GM12873 (cell line): ENCODE results near the gene DUSP7.

ENCODE experiments used
- TF ChIP-seq, protein P1 (sequence below): IDR thresholded peaks from 2 replicates; pipeline ENCODE4 v1.5.1; 2012; ENCODE audit warnings: low read depth, mild to moderate bottlenecking, moderate library complexity, low read length, control low read depth; ENCODE audit not compliant: insufficient read depth; ENCODE audit errors: missing control alignments

Gene DUSP7

DNA sequence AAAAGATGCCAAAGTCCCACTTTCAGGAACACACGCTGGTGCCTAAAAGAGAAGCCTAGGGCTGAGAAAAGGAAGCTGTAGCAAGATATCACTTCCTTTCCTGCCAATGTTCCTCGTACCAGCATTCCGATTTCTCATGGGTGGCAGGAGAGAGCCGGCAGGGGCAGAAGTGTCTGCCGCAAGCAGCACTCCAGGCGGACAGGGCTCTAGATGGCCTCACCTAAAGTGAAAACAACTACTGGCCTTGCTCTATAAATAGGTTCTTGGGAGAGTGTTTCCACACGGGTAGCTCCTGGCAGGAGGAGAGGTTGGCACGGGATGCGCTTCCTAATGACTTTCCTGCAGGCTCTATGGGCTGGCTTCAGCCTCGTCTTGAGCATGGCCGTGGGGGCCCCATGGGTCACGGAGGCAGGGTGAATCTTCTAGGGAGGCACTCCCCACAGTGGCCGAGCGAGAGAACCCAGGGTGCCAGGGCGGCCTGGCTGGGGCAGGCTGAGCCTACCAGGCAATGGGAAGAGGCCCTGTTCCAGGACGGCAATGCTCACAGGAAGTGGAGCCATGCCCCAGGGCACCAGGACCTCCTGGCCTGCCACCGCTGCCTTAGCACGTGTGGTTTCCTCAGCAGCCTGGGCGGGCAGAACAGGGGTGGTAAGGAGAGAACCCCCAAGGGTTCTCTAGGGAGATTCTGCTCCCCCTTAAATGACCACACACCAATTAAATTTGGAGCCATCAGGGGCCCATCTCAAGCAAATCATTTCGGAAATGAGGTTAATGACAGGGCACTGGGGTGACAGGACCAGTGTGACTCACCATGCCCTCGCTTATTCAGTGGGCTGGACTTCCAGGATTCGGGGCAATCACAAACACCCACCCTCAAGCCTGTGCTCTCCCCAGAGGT lies 14.6 kb upstream of the DUSP7 start:
- TF ChIP-seq, protein P1, sequence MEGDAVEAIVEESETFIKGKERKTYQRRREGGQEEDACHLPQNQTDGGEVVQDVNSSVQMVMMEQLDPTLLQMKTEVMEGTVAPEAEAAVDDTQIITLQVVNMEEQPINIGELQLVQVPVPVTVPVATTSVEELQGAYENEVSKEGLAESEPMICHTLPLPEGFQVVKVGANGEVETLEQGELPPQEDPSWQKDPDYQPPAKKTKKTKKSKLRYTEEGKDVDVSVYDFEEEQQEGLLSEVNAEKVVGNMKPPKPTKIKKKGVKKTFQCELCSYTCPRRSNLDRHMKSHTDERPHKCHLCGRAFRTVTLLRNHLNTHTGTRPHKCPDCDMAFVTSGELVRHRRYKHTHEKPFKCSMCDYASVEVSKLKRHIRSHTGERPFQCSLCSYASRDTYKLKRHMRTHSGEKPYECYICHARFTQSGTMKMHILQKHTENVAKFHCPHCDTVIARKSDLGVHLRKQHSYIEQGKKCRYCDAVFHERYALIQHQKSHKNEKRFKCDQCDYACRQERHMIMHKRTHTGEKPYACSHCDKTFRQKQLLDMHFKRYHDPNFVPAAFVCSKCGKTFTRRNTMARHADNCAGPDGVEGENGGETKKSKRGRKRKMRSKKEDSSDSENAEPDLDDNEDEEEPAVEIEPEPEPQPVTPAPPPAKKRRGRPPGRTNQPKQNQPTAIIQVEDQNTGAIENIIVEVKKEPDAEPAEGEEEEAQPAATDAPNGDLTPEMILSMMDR: no peak

DNA sequence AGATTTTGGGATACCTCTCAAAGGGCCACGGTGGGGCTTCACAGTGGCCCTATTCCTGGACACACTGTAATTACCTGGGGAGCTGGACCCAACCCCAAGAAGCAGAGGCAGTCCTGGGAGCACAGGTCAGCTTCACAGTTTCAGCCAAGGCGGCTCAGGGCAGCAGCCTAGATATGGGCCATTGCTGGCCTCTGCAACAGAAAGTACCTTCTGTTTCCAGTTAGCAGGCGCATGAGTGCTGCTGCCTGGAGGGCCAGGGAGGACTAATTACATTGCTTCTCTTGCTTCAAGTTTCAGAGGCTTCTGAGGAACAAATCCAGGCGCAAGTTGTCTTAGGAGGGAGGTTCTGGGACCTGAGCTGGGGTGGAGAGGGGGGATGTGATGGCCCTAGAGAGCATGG lies 13.5 kb upstream of the DUSP7 start:
- TF ChIP-seq, protein P1: no peak

DNA sequence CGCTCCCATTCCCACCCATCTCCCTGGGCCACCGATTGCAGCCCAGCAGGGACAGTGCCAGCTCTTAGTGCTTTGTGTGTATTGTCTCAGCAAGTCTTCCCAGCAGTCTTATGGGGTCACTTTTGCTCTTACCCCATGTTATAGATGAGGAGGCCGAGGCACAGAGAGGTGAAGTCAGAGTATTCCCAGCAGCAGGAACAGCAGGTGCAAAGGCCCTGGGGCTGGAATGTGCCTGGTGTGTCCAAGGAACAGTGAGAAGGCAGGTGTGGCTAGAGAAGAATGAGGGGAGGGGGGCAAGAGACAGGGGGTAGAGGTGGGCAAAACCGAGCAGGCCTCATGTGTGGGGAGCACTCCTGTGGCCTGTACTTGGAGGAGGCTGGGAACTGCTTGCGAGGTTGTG lies 12.8 kb upstream of the DUSP7 start:
- TF ChIP-seq, protein P1: no peak

DNA sequence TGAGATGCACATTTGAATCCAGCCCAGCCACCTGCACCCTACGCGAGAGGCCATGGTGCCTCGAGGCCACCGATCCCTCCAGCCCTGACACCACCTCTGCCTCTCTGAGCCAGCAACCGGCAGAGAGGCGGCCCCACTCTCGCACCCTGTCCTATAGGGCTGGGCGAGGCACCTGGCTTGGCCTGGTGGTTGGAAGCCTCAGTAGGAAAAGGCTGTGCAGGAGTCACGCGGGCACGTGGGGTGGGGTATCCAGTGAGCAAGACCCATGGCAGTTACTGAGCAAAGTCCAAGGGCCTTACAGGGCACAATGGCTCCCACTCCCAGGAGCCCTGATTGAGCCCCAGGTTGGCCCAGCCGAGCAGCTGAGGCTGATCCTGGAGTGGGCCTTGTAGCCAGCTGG lies 12.4 kb upstream of the DUSP7 start:
- TF ChIP-seq, protein P1: no peak

DNA sequence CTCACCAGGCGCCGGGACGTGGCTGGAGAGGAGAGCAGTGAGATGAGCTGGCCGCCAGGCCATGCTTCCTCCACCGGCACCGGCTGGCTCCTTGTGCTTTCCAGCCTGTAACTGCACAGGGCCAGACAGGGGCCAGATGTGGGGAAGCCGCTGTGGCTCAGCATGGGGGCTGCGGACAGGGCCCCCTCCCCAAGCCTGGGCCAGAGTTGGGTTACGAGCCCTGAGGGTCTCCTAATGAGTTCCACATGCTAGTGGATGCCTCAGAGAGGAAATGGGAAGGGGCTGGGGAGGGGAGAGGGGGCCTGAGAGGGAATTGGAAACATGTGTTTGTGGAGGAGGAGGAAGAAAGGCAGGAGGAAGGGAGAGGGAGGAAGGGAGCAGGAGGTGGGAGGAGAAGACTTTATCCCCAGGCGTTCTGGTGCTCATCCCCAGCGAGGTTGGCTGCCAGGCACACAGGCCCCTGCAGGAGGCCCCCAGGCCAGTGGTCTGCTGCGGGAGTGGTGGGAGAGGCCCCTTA lies 11.7 kb upstream of the DUSP7 start:
- TF ChIP-seq, protein P1: no peak

DNA sequence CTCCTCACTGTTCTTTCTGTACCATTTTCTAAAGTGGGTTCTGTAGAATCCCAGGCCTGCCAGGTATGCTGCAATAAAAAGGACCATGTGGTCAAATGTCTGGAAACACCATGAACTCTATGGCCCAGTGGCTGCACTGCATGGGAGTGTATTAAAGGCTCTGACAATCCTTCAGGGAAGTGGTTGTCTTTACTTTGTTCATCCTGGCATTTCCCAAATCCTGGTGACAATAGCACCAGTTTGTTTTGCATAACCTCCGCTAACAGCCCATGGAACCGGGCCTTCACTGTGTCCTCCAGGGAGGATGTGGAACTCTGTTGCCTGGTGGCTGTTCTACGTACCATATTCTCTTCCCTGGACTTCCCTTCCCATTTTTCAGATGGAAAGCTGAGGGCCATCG lies 11.2 kb upstream of the DUSP7 start:
- TF ChIP-seq, protein P1: no peak

DNA sequence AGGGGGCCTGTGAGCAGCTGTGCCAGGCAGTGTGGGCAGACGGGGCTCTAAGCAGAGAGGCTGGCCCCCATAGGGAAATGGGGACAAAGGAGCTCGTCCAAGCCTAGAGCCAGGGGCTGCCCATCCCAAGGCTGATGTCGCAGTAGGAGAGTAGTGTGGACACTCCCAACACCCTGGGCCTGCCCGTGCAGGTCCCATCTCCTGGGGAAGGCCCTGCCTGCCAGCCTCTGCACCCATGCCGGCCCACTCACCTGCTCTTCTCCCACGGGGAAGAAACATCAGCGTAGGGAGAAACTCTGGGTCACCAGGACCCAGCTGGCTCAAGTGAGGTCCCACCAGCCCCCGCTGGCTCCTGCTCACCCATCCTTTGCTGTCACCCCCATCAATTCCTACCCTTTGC lies 10.7 kb upstream of the DUSP7 start:
- TF ChIP-seq, protein P1: no peak
